Heart left ventricle (tissue), 13 donors: ENCODE data around the gene TOX2.

Experiments
- CTCF ChIP-seq, 12 donors: fragments of 200-600 bp; sonication (generic) in 4 of 12; IDR thresholded peaks; one replicate each; pipeline versions ENCODE4 v1.5.0 to v1.8.0; 2018 to 2022; ENCODE audit warnings: antibody characterized with exemption in 12 of 12, mild to moderate bottlenecking in 5 of 12
- POLR2A ChIP-seq, 2 donors: fragments of 450-650 bp; IDR thresholded peaks; one replicate each; pipeline ENCODE4 v1.6.1; 2017; ENCODE audit warnings: antibody characterized with exemption in 2 of 2, mild to moderate bottlenecking in 2 of 2, moderate library complexity in 2 of 2
- donor health status: ischemic (EF 13 %, LVEDD 7.1; RV severe dilation, severe dysfunction).
- donor health status: DM: no; HTN: yes; CAD: no.
- donor health status: DM: no; HTN: no; CAD: no.
- donor health status: ischemic (EF 25% LVEDD 6.9; RV normal size, moderate dysfunction).
- donor health status: ischemic (EF 25% LVEDD 5.7; RV mildly dilated, moderate dysfunction).
- donor health status: ischemic (EF 35%, LVEDD 5.7; RV mildly dilated, moderate dysfunction).
- donor health status: nonischemic (EF 11% LVEDD 7.7; RV severe dilation, severe dysfunction).
- donor health status: DM: yes; HTN: yes; CAD: no.
- donor health status: PGD.
- donor health status: ischemic (EF 29% LVEDD 5.4; RV normal size, mild dysfunction).
- donor health status: nonischemic (EF 23%, LVEDD 6.1; RV moderate dilation, normal function).

- TF ChIP-seq CTCF (IDR thresholded peaks at IDR 0.05) (no peak), POLR2A (IDR thresholded peaks at IDR 0.05) (no peak)
Measured at GRCh38 chr20:43955062-43955749, 40.6 kb downstream of the TOX2 start.
